Transverse colon (tissue), 4 donors: ENCODE data around the gene STX8. TPM values are rescaled to one million over a fixed set of nuclear protein-coding genes. Genes with fewer than 3 reads are reported as not detected.

Experiments
- DNase-seq: peaks from one replicate; pipeline ENCODE4 v3.0.0-alpha.2; 2019
- H3K27ac ChIP-seq, 4 donors: fragments of 200-600 bp; sonication (generic); 2 replicates each; pipeline ENCODE4 v1.5.1; 2016 to 2018; ENCODE audit warnings: inconsistent platforms in 4 of 4
- H3K27me3 ChIP-seq: fragments of 200-600 bp; sonication (generic); 2 replicates; pipeline ENCODE4 v1.5.1; 2017; ENCODE audit warnings: inconsistent platforms
- H3K36me3 ChIP-seq, 4 donors: fragments of 200-600 bp; sonication (generic); 2 replicates each; pipeline ENCODE4 v1.5.1; 2017 to 2019; ENCODE audit warnings: inconsistent platforms in 4 of 4
- H3K4me1 ChIP-seq, 4 donors: fragments of 200-600 bp; sonication (generic); 2 replicates each; pipeline ENCODE4 v1.5.1; 2017 to 2020; ENCODE audit warnings: inconsistent platforms in 4 of 4
- H3K4me3 ChIP-seq, 4 donors: fragments of 200-600 bp; sonication (generic); 1 replicate in 1 of 4; 2 replicates in 3 of 4; pipeline versions ENCODE4 v1.5.1 to v1.6.1; 2017 to 2019; ENCODE audit warnings: inconsistent platforms in 4 of 4
- H3K9me3 ChIP-seq, 2 donors: fragments of 200-600 bp; sonication (generic); 2 replicates each; pipeline ENCODE4 v1.5.1; 2017 to 2019; ENCODE audit warnings: inconsistent platforms in 2 of 2
- CTCF ChIP-seq, 5 experiments: fragments of 200-600 bp in 3 of 5; fragments of 450-650 bp in 2 of 5; sonication (generic) in 3 of 5; IDR thresholded peaks; 1 replicate in 2 of 5; 2 replicates in 3 of 5; pipeline ENCODE4 v1.5.1; 2016 to 2017; ENCODE audit warnings: antibody characterized with exemption in 5 of 5, inconsistent platforms in 3 of 5, mild to moderate bottlenecking in 2 of 5, moderate library complexity in 1 of 5
- EP300 ChIP-seq: sonication (generic); formaldehyde crosslinking; IDR thresholded peaks from one replicate; pipeline ENCODE4 v1.6.1; 2017; ENCODE audit warnings: antibody characterized with exemption, low read depth
- POLR2A ChIP-seq: fragments of 450-650 bp; IDR thresholded peaks from one replicate; pipeline ENCODE4 v1.6.1; 2016; ENCODE audit warnings: antibody characterized with exemption, mild to moderate bottlenecking, moderate library complexity
- POLR2AphosphoS5 ChIP-seq, 3 donors: sonication (generic); formaldehyde crosslinking; IDR thresholded peaks; one replicate each; pipeline ENCODE4 v1.6.1; 2016; ENCODE audit warnings: antibody characterized with exemption in 3 of 3
- WGBS, 2 donors: methylation state at CpG; one replicate each; pipeline ENCODE4 v1.1.5; 2018; ENCODE audit warnings: low coverage in 1 of 2; 5-methylcytosine and 5-hydroxymethylcytosine counted together
- in situ Hi-C, 4 donors: fragments of 200-750 bp; cut with MboI; loops; one replicate each; pipeline versions ENCODE4 v1.15.0 to v1.15.1; 2017; ENCODE audit warnings: low sequenced_read_pairs in 3 of 4, low pct_ligation_motif_present in 1 of 4, low pct_unique_long_range_greater_than_20kb in 1 of 4
- intact Hi-C: fragments of 100-400 bp; cut with DNase I; formaldehyde crosslinking; loops from one replicate; pipeline ENCODE4 v1.15.1; 2023; ENCODE audit warnings: low total_unique reads
- small RNA-seq, 4 donors: library from RNA; depleted of rRNA; stranded (forward); fragments of <200 nt; gene quantifications; one replicate each; pipeline ENCODE3, GENCODE V24; 2016
- total RNA-seq, 4 donors: library from RNA; depleted of rRNA; stranded (reverse); fragments of >200 nt; gene quantifications; one replicate each; pipeline ENCODE4 v1.1.0, GENCODE V29; 2016

STX8 gene
- total RNA-seq, 4 donors from 2014 or later: 18.0 to 53.8 (median 38.3) TPM

GRCh38 chr17:9202532-9202931 is 373.1 kb downstream of the STX8 start:
- no peak for TF ChIP-seq POLR2A
- TF ChIP-seq CTCF (IDR thresholded peaks at IDR 0.05): no peak
- no peak for TF ChIP-seq POLR2AphosphoS5 (IDR thresholded peaks at IDR 0.05)
- TF ChIP-seq EP300: no peak
- no peaks in the 10 kb centered on the region for H3K27me3 ChIP-seq
- no peaks in the 10 kb centered on the region for H3K36me3 ChIP-seq
- in situ Hi-C loops (no loop called here), intact Hi-C loops (no loop called here)
- 86 to 91% methylated on average over 4 to 5 of the region's 5 CpGs for WGBS, 2 donors
- peaks cover 6 to 18% (median 12%) of the 10 kb centered on the region in 4 donors for H3K4me1 ChIP-seq
- H3K27ac ChIP-seq: no peak overlapping the region
- H3K4me3 ChIP-seq: no peak overlapping the region
- DNase-seq: no peak
- H3K9me3 ChIP-seq: no peaks in the 10 kb centered on the region

- DNase-seq: no peak
- intact Hi-C loops: no loop called here
- H3K36me3 ChIP-seq: no peaks in the 10 kb centered on the region
- H3K4me1 ChIP-seq: peaks cover 0 to 12% (median 11%) of the 10 kb centered on the region in 4 donors
- H3K4me3 ChIP-seq: no peak overlapping the region
- 74 to 81% methylated on average over 4 to 5 of the region's 5 CpGs for WGBS, 2 donors
- no peak overlapping the region for H3K27ac ChIP-seq
- TF ChIP-seq POLR2AphosphoS5 (IDR thresholded peaks at IDR 0.05): no peak
- no peak for TF ChIP-seq CTCF (IDR thresholded peaks at IDR 0.05)
- TF ChIP-seq POLR2A: no peak
- no peak for TF ChIP-seq EP300
- in situ Hi-C loops: no loop called here
- no peaks in the 10 kb centered on the region for H3K9me3 ChIP-seq
- H3K27me3 ChIP-seq: no peaks in the 10 kb centered on the region
These were observed 374.8 kb downstream of the STX8 start for GRCh38 chr17:9200699-9201359.

Small RNA genes within 50 kb of the gene (small RNA-seq; reads per million reads assigned to genes)
- 0 reads per million in 4 donors for gene AC005695.3

Other genes starting within 250 kb of the STX8 start
- not detected for gene CFAP52, start 822 bp upstream of the STX8 start, total RNA-seq
- gene USP43, start 69.7 kb upstream of the STX8 start, total RNA-seq: 10 to 100 TPM; 14.9 to 26.9 (median 20.0) TPM
- not detected for gene DHRS7C, start 215.8 kb upstream of the STX8 start, total RNA-seq
- not detected for gene GSG1L2, start 246.3 kb upstream of the STX8 start, total RNA-seq